Caki2 (cell line): Measurements from ENCODE around the gene P4HA1. TPM values are rescaled to one million over a fixed set of nuclear protein-coding genes. Genes with fewer than 3 reads are reported as not detected.

ENCODE experiments used
- DNase-seq: peaks from one replicate; pipeline ENCODE4 v3.0.0-alpha.2; 2015; ENCODE audit warnings: low read depth
- in situ Hi-C: cut with HindIII; loops from 2 replicates; pipeline ENCODE4 v1.10.0; 2016; ENCODE audit warnings: low sequenced_read_pairs, low pct_unique_long_range_greater_than_20kb, mixed read lengths
- total RNA-seq: library from RNA; depleted of rRNA; stranded (reverse); fragments of >200 nt; shearing (Covaris generic); gene quantifications from 2 replicates; pipeline ENCODE4 v1.2.3, GENCODE V29; 2014; ENCODE audit warnings: low replicate concordance

P4HA1 gene
- total RNA-seq, 1 experiment from 2014 or later, result 102 TPM

- in situ Hi-C loops, result no loop called here
- DNase-seq, result no peak
Measured at GRCh38 chr10:73097305-73097670, 622 bp upstream of the P4HA1 start.

GRCh38 chr10:73096041-73096448, 621 bp downstream of the P4HA1 start:
- in situ Hi-C loops, result no loop called here
- DNase-seq, result peak; percentile 65

GRCh38 chr10:73095481-73096021, 1.1 kb downstream of the P4HA1 start:
- peak; percentile 65 for DNase-seq
- in situ Hi-C loops, result no loop called here

GRCh38 chr10:73094986-73095480, 1.6 kb downstream of the P4HA1 start:
- in situ Hi-C loops, result no loop called here
- DNase-seq, result no peak

- peak; percentile 29 for DNase-seq
- in situ Hi-C loops, result no loop called here
Measured at GRCh38 chr10:73093922-73094850, 2.5 kb downstream of the P4HA1 start.

- DNase-seq, result no peak
- in situ Hi-C loops, result no loop called here
Measured at GRCh38 chr10:73092830-73093229, 3.8 kb downstream of the P4HA1 start.

- no peak for DNase-seq
- in situ Hi-C loops, result no loop called here
Measured at GRCh38 chr10:73088304-73088703, 8.4 kb downstream of the P4HA1 start.

- no peak for DNase-seq
- in situ Hi-C loops, result no loop called here
Measured at GRCh38 chr10:73086816-73087215, 9.8 kb downstream of the P4HA1 start.

GRCh38 chr10:73084209-73084608, 12.5 kb downstream of the P4HA1 start:
- no peak for DNase-seq
- in situ Hi-C loops, result no loop called here

GRCh38 chr10:73083221-73083620, 13.4 kb downstream of the P4HA1 start:
- no peak for DNase-seq
- in situ Hi-C loops, result no loop called here

GRCh38 chr10:73079779-73080541, 16.7 kb downstream of the P4HA1 start:
- DNase-seq, result peak; percentile 65
- in situ Hi-C loops, result no loop called here

GRCh38 chr10:73076360-73077183, 20.1 kb downstream of the P4HA1 start:
- no peak for DNase-seq
- in situ Hi-C loops, result no loop called here

- in situ Hi-C loops, result no loop called here
Measured at GRCh38 chr10:73075829-73076228, 20.8 kb downstream of the P4HA1 start.

GRCh38 chr10:73073627-73074026, 23.0 kb downstream of the P4HA1 start:
- in situ Hi-C loops, result no loop called here
- DNase-seq, result no peak

More at GRCh38 chr10:73075829-73076228, 20.8 kb downstream of the P4HA1 start:
- DNase-seq, result no peak

GRCh38 chr10:73065441-73065840, 31.2 kb downstream of the P4HA1 start:
- in situ Hi-C loops, result no loop called here
- DNase-seq, result no peak

GRCh38 chr10:73061743-73062142, 34.9 kb downstream of the P4HA1 start:
- no peak for DNase-seq
- in situ Hi-C loops, result no loop called here

GRCh38 chr10:73060738-73061635, 35.7 kb downstream of the P4HA1 start:
- in situ Hi-C loops, result no loop called here

More at GRCh38 chr10:73060738-73061635, 35.7 kb downstream of the P4HA1 start:
- DNase-seq, result no peak
